Activated CD4-positive, alpha-beta T cell treated with anti-CD3 and anti-CD28 coated beads, Interleukin-10, Interleukin-2, amounts not matched to agents 100 ng/mL and 50 ng/mL, durations not matched to agents 16 hours and 8 hours (primary cell): Measurements from ENCODE around the gene LMCD1.
"Not testable (repeated sequence)": the region's sequence is repeated elsewhere in the genome, so short reads cannot be mapped to it uniquely, and the experiment has no call there.

Source experiments
- DNase-seq: peaks from one replicate; pipeline ENCODE4 v3.0.0-alpha.2; 2020

Gene LMCD1

DNA sequence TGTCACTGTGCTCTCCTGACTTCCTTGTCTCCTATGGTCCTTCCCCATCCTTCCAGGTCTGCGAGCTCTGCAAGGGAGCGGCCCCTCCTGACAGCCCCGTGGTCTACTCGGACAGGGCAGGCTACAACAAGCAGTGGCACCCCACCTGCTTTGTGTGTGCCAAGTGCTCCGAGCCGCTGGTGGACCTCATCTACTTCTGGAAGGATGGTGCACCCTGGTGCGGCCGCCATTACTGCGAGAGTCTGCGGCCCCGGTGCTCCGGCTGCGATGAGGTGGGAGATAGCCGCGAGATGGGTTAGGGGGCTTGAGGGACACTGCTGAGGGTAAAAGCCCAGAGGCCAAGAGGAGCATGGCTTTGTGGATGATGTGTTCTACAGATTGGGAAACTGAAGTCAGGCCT lies 63.8 kb downstream of the LMCD1 start:
- DNase-seq = no peak

DNA sequence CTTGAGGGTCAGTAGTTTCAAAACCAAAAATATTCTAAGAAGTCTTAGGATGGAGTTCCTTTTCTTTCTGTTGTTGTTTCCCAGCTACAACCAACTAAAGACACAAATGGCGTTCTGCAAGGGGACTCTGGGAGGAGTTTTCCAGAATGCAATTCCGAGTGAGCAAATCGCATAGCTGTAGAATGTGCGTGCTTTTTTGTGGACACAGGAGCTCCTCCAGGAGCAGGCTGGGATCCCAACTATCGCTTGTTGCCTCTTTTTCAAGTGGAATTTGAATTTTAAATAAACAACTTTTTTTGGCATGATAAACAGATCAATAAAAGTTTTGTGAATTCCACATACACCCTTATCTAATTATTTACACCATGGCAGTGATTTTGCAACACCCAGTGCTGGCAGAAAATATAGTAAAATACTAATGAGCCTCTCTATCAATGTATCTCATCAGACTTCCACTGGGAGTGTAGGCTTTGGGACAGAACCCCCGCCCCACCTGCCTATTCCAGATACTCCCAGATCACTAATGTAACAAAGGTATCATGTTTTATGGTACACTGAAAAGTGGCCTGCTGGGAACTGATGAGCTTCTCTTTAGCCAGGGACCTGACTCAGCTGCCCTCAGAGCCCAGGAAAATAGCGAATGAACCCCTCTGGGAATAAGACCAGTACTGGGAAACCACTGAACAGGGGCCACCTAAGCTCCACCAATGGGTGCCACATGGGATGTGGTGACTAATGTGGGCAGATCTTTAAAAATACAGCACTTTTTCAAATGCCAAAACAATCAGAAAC lies 66.4 kb downstream of the LMCD1 start:
- no peak for DNase-seq

DNA sequence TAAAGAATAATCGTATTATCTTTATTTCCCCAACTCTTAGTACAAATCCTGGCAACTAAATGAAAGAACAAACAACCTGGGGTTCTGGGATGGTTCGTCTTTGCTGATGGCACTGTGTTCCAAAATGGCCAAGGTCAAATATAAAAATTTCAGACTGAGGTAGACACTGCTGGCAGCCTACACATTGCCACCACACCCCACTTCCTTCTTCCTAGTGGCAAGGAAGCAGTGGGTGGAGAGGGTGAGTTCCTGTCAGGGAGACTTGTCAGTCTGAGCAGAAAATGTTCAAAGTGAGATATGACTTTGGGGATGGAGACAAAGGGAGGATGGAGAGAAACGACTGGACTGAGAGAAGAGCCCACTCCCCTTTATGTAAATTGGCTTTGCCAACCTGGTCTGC lies 69.6 kb downstream of the LMCD1 start:
- DNase-seq = peak; percentile 17

DNA sequence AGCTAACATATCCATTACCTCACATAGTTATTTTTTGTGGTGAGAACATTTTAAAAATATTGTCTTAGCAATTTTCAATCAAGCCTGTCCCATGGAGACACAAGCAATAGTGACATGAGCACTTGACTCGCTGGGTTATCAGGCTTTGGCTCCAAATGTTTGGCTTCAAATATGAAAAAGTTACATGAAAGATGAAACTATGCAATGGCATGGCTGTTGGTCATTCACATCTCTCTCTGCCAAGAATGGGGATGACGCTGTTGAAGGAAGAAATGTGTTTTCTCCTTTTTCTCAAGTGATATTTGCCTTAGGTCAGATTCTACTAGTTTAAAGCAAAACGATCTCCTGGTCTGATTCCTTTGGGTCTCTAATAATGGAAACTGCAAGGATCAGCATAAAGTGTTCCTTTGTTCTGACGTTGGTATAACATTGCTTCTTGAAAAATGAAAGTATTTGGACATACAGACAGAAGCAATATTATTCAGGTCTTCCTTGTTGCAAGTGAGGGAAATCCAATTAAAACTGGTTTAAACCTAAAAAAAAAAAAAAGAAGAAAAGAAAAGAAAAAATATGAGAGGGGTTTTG lies 71.8 kb downstream of the LMCD1 start:
- DNase-seq = no peak

DNA sequence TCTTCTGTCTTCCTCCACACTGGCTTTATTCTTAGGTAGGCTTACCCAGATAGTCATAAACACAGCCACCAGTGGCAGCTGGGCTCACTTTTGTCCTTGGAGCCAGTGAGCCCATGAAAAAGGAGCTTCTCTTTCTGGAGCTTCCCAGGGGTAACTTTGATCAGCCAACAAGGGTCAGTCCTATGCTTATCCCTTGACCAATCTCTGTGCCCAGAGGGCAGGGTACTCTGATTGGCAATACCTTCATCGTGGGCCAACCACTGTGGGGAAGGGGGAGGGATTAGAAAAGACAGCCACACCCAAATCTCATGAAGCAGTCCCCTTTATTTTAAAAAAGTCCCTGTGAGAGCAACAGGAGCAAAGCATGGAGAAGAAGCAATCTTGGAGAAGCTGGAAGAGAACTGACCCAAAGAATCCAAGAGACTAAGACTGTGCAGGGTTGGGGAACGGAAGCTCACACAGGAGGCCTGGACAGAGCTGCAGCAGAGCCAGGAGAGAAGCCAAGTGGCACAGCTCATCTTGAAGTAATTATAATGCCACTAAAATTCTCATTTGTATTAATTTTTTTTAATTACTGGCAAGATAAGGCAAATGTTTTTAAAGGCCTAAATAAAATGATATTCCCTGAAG lies 72.5 kb downstream of the LMCD1 start:
- DNase-seq = no peak

DNA sequence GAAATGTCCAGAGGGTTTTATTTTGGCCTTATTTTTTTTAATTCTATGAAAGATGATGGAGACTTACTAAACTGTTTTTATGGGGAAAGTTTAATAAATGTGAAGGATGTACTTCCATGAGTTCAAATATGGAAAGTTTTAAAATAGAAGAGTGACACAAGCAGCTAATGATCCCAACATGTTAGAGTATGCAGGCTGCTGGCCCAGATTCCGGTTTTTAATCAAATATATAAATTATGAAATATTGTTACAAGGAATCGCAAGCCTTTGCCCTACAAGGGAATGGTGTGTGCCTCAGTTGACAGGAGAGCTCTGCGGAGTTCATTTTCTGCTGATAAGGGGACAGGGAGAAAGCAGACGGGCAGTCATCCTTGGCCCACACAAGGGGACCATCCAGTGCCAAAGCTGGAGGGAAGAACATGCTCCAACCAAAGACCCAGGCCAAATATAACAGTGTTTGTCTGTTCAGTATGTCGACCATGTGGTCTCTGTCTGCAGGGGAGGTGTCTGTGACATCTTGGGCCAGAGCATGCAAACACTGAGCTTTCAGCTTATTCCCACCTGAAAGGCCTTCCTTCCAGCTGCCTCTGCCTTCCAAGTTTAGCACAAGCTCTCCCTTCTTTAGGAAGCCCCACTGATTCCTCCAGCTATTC lies 73.2 kb downstream of the LMCD1 start:
- no peak for DNase-seq

DNA sequence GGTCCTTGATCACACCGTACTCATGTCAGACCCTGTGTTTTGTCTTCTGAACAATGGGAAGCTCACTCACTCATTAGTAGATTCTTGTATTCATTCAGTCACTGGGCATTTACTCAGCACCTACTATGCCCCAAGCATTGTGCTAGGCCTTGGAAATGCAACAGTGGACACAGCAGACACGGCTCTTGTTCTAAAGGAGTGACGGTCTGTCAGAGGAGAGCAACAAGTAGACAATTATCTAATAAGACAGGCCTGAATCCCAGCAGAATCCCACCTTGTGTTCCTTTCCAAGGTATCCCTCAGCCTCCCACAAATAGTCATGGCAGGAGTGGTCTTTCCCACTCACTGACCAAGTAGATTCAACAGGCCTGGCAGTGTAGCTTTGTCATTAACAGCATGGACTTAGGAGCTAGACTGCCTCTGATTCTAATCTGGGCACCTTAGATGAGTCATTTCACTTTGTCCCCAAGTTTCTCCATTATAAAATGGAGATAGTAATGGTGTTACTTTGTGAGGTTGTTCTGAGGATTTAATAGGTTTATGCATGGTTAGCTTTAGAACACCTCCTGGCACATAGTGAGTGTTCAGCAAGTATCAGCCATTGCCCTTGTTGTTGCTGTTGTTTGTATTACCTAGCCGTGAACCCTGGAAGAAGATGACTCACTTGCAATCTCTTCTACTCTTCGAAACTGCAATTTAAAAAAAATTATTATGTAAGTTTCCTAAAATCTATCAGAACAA lies 73.9 kb downstream of the LMCD1 start:
- no peak for DNase-seq

DNA sequence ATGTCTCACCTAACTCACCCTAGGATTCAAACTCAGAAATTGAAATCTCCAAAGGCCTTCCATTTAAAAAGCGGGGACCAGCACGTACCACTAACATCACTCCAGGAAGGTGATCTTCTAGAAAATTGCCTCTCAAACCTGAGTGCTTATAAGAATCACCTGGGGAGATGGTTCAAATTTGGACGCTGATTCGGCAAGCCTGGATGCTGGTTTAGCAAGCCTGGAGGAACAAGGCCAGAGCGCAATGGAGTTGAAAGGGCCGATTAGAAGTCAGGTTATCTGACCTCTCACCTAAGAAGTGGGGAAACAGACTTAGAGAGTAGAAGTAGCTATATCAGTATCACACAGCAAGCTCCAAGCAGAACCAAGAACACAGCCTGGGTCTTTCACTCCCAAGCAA lies 74.8 kb downstream of the LMCD1 start:
- no peak for DNase-seq

DNA sequence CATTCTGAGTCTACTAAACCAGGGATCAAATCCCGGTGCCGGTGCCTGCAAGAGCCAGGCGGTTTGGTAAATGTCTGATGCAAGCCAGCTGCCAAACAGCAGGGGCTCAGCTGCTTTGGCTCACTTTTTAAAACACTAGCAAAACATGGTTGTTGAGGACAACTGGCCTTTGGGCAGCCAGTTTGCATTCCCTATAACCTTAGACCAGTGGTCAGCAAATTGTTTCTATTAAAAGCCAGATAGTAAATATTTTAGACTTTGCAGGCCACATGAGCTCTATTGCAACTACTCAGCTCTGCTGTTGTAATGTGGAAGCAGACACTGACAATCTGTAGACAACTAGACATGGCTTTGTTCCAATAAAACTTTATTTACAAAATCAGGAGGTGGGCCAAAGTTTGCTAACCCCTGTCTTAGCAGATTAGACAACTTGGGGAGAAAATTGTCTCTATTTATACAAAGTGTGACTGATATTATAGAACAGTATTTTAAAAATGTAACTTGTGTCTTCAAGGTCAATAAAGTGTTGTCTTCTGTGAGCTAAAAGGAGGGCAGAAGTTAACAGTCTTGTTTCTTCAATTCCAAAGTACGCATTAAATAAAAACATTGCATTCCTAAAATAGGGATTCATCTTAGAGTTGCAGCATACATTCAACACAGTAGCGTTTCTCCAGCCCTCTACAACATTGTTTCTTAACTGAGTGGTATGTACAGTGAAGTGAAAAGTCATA lies 75.4 kb downstream of the LMCD1 start:
- no peak for DNase-seq

DNA sequence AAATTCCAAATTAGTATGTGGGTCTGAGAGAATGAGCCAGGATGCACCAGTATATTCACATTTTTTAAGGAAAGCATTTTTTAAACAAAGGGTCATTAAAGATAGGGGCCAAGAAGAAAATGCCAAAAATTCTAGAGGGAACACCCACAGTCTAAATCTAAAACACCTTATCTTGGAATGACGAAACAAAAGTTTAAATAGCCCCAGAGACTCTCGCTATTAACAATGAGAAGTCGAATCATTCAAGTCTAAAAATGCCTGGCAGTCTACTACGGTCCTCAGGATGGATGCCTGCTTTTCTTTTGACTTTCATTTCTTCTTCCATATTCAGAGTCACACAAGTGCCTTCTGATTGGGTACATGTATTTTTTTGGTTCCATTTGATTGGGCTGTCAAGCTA lies 76.7 kb downstream of the LMCD1 start:
- no peak for DNase-seq

DNA sequence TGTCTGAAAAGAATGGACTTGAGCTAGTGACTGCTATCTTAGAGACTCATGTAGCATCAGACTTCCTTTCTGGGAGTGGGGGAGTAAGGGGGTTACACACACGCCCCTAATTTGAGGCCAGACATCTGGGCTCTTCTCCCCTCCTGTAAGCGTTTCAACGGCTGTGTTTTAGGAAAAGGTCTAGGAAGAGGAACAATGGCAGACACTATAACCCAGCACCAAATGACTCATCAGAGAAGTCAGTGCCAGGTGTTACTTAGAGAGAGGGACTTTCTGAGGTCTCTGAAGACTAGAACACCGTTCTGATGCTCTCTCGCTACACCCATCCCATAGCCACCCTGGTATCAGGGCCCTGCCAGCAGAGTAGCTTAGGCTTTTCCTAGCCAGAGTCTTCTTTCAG lies 77.5 kb downstream of the LMCD1 start:
- no peak for DNase-seq

DNA sequence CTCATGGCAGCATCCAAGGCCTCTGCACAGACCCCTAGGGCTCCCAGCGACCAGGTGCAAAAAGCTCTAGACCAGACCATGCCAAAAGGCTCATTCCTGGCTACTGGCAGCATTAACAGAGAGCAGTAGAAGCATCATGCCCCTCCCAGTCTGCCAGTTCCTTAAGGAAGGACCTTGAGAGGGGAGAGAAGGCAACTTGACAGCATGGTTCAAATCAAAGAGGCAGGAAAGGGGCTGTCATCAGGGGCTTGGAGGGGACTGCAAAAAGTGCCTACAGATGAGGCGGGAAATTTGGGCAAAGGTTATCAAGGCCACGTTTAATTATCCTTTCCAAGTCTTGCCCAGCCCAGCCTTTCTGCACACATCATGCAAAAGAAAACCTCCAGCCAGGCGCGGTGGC lies 78.3 kb downstream of the LMCD1 start:
- no peak for DNase-seq

DNA sequence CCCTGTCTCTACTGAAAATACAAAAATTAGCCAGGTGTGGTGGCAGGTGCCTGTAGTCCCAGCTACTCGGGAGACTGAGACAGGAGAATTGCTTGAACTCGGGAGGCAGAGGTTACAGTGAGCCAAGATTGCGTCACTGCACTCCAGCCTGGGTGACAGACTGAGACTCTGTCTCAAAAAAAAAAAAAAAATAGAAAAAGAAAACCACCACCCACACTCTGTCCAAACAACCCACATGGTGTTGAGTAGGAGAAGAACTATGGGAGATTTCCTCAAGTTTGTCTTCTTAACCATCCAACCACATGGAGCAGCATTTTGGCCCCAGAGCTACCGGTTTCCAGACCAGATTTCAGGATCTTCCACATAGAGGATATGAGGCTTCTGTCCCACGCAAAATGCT lies 78.8 kb downstream of the LMCD1 start:
- not testable (repeated sequence) for DNase-seq

DNA sequence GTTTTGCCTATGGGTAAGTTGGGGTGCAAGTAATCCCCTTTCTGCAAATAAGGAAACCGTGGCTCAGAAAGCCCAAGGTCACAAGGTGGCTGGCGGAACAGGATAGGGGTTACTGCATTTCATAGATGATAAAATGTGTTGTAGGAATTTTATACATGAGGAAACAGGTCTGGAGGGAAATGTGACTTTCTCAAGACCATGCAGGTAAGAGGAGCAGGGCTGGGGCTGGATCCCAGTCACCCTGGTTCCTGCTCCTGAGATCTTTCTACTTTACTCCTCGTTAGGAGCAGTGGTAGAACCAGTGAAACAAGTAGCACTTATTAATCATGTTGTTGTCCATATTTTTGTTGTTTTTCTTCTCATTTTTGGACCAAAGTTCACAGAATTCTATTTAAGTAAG lies 79.8 kb downstream of the LMCD1 start:
- DNase-seq = no peak

DNA sequence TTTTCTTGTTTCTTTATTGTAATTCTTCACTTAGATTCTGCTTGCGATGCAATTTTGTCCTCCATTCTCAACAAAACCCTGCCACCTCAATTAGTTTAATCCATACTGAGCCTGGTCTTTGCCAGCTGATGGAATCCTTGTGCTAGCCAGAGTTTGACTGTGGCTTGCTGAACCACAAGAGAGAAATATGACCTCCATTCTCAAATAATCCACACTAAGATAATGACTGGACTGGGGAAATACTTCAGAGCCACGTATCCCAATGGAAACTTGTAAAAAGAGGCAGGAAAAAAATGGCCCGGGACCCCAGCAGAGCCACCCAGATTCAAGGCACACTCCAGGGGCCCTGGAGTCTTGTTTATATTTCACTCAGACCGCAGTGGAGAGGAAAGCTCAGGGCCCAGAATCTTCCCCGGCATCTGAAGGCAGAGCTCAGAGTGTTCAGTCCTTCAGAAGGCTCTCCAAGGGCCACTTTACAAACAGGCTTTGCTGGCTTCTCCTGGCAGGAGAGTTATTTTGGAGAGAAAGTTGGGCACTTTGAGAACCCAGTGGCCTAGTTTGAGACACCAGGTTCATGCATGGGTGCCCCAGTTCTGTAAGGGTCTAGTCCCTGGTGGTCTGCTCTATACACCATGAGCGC lies 80.3 kb downstream of the LMCD1 start:
- no peak for DNase-seq

DNA sequence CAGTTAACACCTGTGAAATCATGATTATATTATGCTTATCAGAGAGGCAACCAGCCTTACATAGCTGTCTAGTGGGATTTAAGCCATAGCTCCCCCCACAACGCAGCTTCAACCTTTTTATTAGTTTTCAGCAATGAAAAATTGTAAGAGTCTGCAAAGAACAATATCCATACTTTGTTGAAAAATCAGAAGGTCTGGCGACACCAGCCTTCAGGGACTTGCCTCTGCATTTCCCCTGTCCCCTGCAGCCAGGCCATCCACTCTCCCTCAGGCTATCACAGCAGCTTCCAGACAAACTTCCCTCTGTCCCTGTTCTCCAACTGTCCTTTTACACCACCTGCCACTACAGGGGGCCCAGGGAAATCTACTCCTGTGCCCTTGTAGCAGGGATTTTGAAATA lies 83.0 kb downstream of the LMCD1 start:
- no peak for DNase-seq

DNA sequence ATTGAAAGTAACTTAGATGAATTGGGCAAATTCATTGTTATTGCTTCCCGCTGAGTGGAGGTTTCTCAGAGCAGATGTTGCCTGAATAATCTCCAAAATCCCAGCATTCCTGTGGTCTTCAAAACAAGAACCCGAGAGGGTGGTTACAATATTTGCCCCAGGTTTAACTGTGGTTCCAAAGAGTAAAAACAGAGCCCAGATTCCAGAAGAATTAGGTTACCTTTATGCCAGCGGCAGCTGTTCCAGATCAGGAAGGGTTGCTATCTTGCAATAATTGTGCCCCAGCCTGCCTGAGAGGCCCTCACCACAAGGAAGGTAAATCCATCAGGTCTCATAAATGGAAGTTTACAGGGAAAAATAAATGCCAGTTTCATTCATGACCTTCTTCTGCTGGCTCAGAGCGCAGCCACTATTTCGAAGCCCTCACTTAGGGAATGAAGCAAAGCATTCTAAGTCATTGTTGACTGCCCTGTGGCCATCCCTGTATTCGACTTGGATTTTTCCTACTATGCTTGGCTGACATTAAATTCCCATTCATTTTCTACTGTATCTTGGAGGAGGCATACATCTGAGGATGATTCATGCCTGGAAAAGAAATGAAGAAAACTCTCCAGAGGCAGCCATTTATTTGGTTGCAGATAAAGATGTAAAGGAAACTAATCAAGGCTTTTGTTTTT lies 88.4 kb downstream of the LMCD1 start:
- DNase-seq = no peak

DNA sequence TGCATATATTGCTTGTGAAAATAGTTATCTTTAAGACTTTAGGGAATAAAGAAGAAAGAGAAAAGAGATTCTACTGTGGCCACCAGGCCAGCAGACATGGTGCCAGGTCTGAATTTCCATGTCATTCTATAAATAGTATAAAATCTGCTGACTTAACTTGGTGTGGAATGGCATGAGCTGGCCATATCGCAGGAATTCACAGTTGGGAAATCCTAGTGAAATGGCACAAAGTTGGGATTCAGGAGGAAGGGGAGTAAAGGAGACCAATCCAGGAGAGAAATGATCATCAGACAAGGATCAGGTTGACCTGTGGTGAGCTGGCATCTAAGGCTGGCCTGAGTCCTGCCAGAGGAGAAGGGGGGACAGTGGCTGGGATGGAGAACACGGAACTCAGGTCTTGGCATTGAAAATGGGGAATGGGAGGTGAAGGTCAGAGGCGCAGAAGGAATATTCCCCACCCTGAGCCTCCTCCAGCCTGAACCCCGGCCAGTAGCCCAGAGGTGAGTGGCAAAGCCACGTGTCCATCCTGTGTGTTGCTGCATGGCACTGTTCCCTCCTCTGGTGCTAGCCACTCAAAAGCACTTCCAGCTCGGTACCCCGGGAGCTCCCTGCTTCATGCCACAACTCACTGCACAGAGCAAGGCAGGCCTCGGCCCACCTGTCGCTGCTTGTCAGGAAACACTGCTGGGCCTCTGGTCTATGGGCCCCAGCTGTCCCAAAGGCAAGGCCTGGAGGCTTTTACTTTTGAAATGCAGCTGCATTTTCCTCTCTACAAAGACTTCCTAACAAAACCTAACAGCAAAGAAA lies 91.6 kb downstream of the LMCD1 start:
- DNase-seq = no peak

DNA sequence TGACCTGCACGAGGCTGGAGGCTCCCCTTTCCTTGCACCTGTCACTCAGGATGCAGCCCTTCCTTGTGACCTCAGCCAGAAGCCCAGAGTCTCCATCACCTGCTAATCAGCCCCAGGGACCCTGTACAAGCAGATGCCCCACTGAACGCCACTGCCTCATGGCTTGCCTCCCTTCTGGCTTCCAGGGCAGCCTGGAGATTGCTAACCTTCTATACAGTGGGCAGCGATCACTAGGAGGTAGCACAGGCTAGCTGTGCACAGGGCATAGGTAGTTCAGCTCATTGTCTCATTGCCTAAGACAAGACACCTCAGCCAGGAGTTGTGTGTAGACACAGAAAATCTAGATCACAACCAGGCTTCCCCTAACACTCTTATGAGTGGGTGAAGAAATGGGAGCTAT lies 93.6 kb downstream of the LMCD1 start:
- DNase-seq = no peak

DNA sequence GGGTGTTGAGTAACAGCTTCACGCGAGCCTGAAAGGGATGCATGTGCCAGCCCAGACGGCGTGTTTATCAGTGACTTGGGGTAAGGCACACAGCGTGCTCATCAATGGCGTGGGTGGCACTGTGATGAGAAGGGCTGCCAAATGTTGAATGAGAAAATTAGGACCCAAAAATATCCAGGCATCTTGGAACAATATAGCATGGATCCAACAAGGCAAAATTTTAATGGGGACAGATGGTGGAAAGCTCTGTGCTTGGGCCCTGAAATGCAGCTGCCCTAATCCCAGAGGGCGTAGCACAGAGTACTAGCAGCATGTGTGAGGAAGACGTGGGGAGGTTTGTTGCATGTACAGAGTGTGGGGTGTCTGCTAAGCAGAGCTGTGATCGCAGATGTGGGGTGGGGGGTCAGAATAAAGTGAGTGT lies 94.1 kb downstream of the LMCD1 start:
- no peak for DNase-seq
